Measurements from ENCODE around the gene RGMA. TPM values are rescaled to one million over a fixed set of nuclear protein-coding genes. Genes with fewer than 3 reads are reported as not detected.
A peak's percentile ranks its signal among the peaks of the same experiment; 100 is the strongest.

RGMA gene
- total and polyA plus RNA-seq, 2 donors (not counting 1 experiment from before 2014, with no cell fraction given): 0.27 to 1.5 TPM

DNA sequence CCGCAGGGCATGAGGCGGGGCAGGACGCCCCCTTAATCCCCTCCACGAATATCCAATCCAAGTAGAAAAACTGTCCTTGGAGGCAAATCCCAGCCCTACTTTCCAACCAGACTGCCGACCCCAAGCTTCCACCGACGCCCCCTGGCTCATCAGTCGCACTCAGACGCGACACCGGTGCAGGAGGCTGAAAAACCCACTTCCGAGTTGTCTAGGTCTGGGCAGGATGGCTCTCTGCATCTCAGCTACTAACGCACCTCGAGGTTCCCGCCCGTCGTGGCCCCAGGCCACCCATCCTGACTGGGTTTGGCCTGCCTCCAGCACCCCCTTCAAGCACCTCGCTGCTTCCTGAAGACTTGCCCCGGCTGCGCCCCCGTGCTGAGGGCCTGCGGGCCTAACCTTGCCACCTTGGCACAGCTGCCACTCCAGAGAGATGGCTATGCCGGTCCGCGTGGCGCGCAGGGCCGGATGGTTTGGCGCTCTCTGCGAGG lies 15.5 kb downstream of the RGMA start:
- H3K79me2 ChIP-seq (ENCODE audit: control insufficient read depth, insufficient read depth, low read length): no peaks in the 10 kb centered on the region
- peak overlapping the region in 1 of 4 experiments; percentile 85 for H3K4me3 ChIP-seq (replicated peaks in 1 of 4; ENCODE audit: control extremely low read depth in 1 of 4, insufficient read depth in 1 of 4, low read depth in 3 of 4, low read length in 4 of 4)
- no peaks in the 10 kb centered on the region for H3K9me3 ChIP-seq (ENCODE audit: control insufficient read depth, insufficient read depth, low read depth, low read length)
- no peak for DNase-seq (ENCODE audit: low read depth in 2 of 2)
- no peaks in the 10 kb centered on the region for H3K4me1 ChIP-seq (ENCODE audit: control insufficient read depth, extremely low read depth, insufficient read depth, low read length)
- H3K4me2 ChIP-seq (ENCODE audit: extremely low read depth, insufficient read depth, low read length): peak overlapping the region; percentile 55
- no peak overlapping the region for H3K27ac ChIP-seq (ENCODE audit: insufficient read depth, low read length)
- H3K36me3 ChIP-seq (ENCODE audit: control insufficient read depth, insufficient read depth, low read length): no peaks in the 10 kb centered on the region
- TF ChIP-seq EZH2 (IDR thresholded peaks at IDR 0.05; ENCODE audit: low read length, missing control alignments) (no peak), CTCF (conservative IDR thresholded peaks at IDR 0.05 in 1 of 2, IDR thresholded peaks at IDR 0.05 in 1 of 2; ENCODE audit: low read depth in 1 of 2, low read length in 2 of 2) (no peak)
- no peaks in the 10 kb centered on the region for H4K20me1 ChIP-seq (ENCODE audit: control insufficient read depth, extremely low read depth, insufficient read depth, low read length)
- peaks cover 16% of the 10 kb centered on the region for H3K27me3 ChIP-seq (ENCODE audit: control insufficient read depth, insufficient read depth, low read length)
- H3K9ac ChIP-seq (ENCODE audit: insufficient read depth, low read length): no peak overlapping the region
- H2AFZ ChIP-seq (ENCODE audit: low read length): no peak overlapping the region

- Histone ChIP-seq H3K36me3 (ENCODE audit: control insufficient read depth, insufficient read depth, low read length) (no peaks in the 10 kb centered on the region), H3K27ac (ENCODE audit: insufficient read depth, low read length) (no peak overlapping the region), H3K27me3 (ENCODE audit: control insufficient read depth, insufficient read depth, low read length) (peaks cover 16% of the 10 kb centered on the region), H3K9me3 (ENCODE audit: control insufficient read depth, insufficient read depth, low read depth, low read length) (no peaks in the 10 kb centered on the region), H3K4me1 (ENCODE audit: control insufficient read depth, extremely low read depth, insufficient read depth, low read length) (no peaks in the 10 kb centered on the region), H2AFZ (ENCODE audit: low read length) (peak overlapping the region; percentile 13), H3K4me3 (replicated peaks in 1 of 4; ENCODE audit: control extremely low read depth in 1 of 4, insufficient read depth in 1 of 4, low read depth in 3 of 4, low read length in 4 of 4) (peak overlapping the region; percentile 45 to 85 (median 66)), H4K20me1 (ENCODE audit: control insufficient read depth, extremely low read depth, insufficient read depth, low read length) (no peaks in the 10 kb centered on the region), H3K79me2 (ENCODE audit: control insufficient read depth, insufficient read depth, low read length) (no peaks in the 10 kb centered on the region), H3K9ac (ENCODE audit: insufficient read depth, low read length) (peak overlapping the region; percentile 16), H3K4me2 (ENCODE audit: extremely low read depth, insufficient read depth, low read length) (peak overlapping the region; percentile 93)
- TF ChIP-seq CTCF (conservative IDR thresholded peaks at IDR 0.05 in 1 of 2, IDR thresholded peaks at IDR 0.05 in 1 of 2; ENCODE audit: low read depth in 1 of 2, low read length in 2 of 2): no peak
- TF ChIP-seq EZH2 (IDR thresholded peaks at IDR 0.05; ENCODE audit: low read length, missing control alignments): no peak
- peak; percentile 58 to 71 for DNase-seq (ENCODE audit: low read depth in 2 of 2)
These were observed 16.3 kb downstream of the RGMA start for GRCh38 chr15:93072411-93073394.

DNA sequence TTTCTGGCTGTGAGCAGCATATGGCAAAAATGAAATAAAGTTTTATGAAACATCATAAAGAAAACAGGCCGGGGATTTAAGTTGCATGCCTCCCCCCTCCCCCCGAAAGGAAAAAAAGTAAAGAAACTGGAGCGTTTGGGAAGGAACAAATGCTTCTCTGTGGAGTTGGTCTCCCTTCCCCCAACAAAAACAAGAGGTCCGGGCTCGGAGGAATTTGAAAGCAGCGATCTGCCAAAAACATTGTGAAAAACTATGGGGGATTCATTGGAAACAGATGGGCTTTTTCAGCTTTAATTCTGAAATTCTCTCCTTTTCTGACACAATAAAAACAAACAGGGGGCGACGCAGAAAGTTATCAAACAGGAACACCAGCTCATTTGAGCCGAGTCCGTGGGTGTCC lies 17.0 kb downstream of the RGMA start:
- H3K9ac ChIP-seq (ENCODE audit: insufficient read depth, low read length): peak overlapping the region; percentile 16
- no peaks in the 10 kb centered on the region for H3K4me1 ChIP-seq (ENCODE audit: control insufficient read depth, extremely low read depth, insufficient read depth, low read length)
- H3K27ac ChIP-seq (ENCODE audit: insufficient read depth, low read length): no peak overlapping the region
- H3K9me3 ChIP-seq (ENCODE audit: control insufficient read depth, insufficient read depth, low read depth, low read length): no peaks in the 10 kb centered on the region
- no peaks in the 10 kb centered on the region for H4K20me1 ChIP-seq (ENCODE audit: control insufficient read depth, extremely low read depth, insufficient read depth, low read length)
- H3K79me2 ChIP-seq (ENCODE audit: control insufficient read depth, insufficient read depth, low read length): no peaks in the 10 kb centered on the region
- H3K36me3 ChIP-seq (ENCODE audit: control insufficient read depth, insufficient read depth, low read length): no peaks in the 10 kb centered on the region
- H2AFZ ChIP-seq (ENCODE audit: low read length): peak overlapping the region; percentile 13
- peak overlapping the region; percentile 93 for H3K4me2 ChIP-seq (ENCODE audit: extremely low read depth, insufficient read depth, low read length)
- peak overlapping the region; percentile 45 to 85 (median 66) for H3K4me3 ChIP-seq (replicated peaks in 1 of 4; ENCODE audit: control extremely low read depth in 1 of 4, insufficient read depth in 1 of 4, low read depth in 3 of 4, low read length in 4 of 4)
- peak; percentile 51 to 66 for DNase-seq (ENCODE audit: low read depth in 2 of 2)
- peaks cover 16% of the 10 kb centered on the region for H3K27me3 ChIP-seq (ENCODE audit: control insufficient read depth, insufficient read depth, low read length)
- TF ChIP-seq CTCF (conservative IDR thresholded peaks at IDR 0.05 in 1 of 2, IDR thresholded peaks at IDR 0.05 in 1 of 2; ENCODE audit: low read depth in 1 of 2, low read length in 2 of 2) (no peak), EZH2 (IDR thresholded peaks at IDR 0.05; ENCODE audit: low read length, missing control alignments) (no peak)
